ENCODE data around the gene CDH1.

CDH1 gene

GRCh38 chr16:68843482-68844210 is 106.6 kb downstream of the CDH1 start, which contains the start of gene TANGO6:
Gene TANGO6 (plus strand): TSS chr16:68843531. CDS start chr16:68843618, 87 bp downstream.
- in situ Hi-C loops (cut with MboI; ENCODE audit: low sequenced_read_pairs) = no loop called here

GRCh38 chr16:68844211-68844564 is 107.1 kb downstream of the CDH1 start:
- in situ Hi-C loops (cut with MboI; ENCODE audit: low sequenced_read_pairs) = no loop called here

- in situ Hi-C loops (cut with MboI; ENCODE audit: low sequenced_read_pairs) = no loop called here
Observed at GRCh38 chr16:68848786-68849185, 111.7 kb downstream of the CDH1 start.

- in situ Hi-C loops (cut with MboI; ENCODE audit: low sequenced_read_pairs) = no loop called here
Observed at GRCh38 chr16:68850481-68850880, 113.4 kb downstream of the CDH1 start.

- in situ Hi-C loops (cut with MboI; ENCODE audit: low sequenced_read_pairs) = no loop called here
Observed at GRCh38 chr16:68851601-68852000, 114.5 kb downstream of the CDH1 start.

- in situ Hi-C loops (cut with MboI; ENCODE audit: low sequenced_read_pairs) = no loop called here
Observed at GRCh38 chr16:68857479-68857878, 120.4 kb downstream of the CDH1 start.

GRCh38 chr16:68859828-68860227 is 122.7 kb downstream of the CDH1 start:
- in situ Hi-C loops (cut with MboI; ENCODE audit: low sequenced_read_pairs) = no loop called here

GRCh38 chr16:68860978-68861892 is 124.1 kb downstream of the CDH1 start:
- in situ Hi-C loops (cut with MboI; ENCODE audit: low sequenced_read_pairs) = no loop called here

GRCh38 chr16:68866933-68867332 is 129.8 kb downstream of the CDH1 start:
- in situ Hi-C loops (cut with MboI; ENCODE audit: low sequenced_read_pairs) = no loop called here

GRCh38 chr16:68869492-68870088 is 132.5 kb downstream of the CDH1 start:
- in situ Hi-C loops (cut with MboI; ENCODE audit: low sequenced_read_pairs) = no loop called here

- in situ Hi-C loops (cut with MboI; ENCODE audit: low sequenced_read_pairs) = no loop called here
Observed at GRCh38 chr16:68873635-68874471, 136.8 kb downstream of the CDH1 start.

GRCh38 chr16:68875871-68876270 is 138.8 kb downstream of the CDH1 start:
- in situ Hi-C loops (cut with MboI; ENCODE audit: low sequenced_read_pairs) = no loop called here

GRCh38 chr16:68883685-68884084 is 146.6 kb downstream of the CDH1 start:
- in situ Hi-C loops (cut with MboI; ENCODE audit: low sequenced_read_pairs) = no loop called here

- in situ Hi-C loops (cut with MboI; ENCODE audit: low sequenced_read_pairs) = no loop called here
Observed at GRCh38 chr16:68884401-68884800, 147.3 kb downstream of the CDH1 start.
